Measurements from ENCODE around the gene AICDA. TPM values are rescaled to one million over a fixed set of nuclear protein-coding genes. Genes with fewer than 3 reads are reported as not detected.

The AICDA gene
- total and polyA plus RNA-seq, 2 of the 13 experiments (the other 11 are each of a cell fraction or from before 2014, with no cell fraction given) = not detected

DNA sequence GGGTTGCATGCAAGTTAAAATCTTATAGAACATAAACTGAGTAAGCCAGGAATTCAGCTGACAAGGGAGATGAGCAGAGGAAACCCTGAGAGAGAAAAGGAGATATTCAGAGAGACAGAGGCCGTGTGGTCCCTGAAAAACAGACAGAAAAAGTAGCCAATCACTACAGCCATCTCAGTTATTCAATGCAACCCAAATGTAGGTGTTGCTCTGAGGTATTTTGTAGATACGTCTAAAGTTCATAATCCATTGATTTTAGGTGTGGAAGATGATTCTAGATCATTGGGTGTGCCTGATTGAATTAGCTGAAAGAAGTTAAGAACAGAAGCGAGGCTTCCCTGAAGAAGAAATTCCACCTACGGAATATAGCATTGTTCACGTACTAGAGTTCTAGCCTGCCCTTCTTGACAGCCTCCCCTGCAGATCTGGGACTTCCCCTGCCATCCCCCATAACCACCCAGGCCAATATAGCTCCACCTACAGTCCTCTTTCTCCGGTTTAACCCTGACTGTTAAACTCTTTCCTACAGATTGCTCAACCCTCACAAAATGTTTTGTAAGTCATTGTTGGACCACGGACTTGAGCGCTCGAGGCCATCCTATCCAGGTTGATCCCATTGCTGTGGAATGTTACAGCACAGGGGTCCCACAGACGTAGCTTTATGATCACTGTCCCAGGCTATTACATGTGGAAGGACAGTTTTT is 21.7 kb downstream of the AICDA start:
- H4K20me1 ChIP-seq (ENCODE audit: insufficient read depth, low read length) = no peaks in the 10 kb centered on the region
- in situ Hi-C loops (cut with HindIII; ENCODE audit: extremely low pct_ligation_motif_present, low pct_unique_long_range_greater_than_20kb) (no loop called here), intact Hi-C loops (cut with micrococcal nuclease; ENCODE audit: unreplicated experiment) (no loop called here)
- H3K27me3 ChIP-seq (ENCODE audit: control insufficient read depth in 1 of 2, insufficient read depth in 2 of 2, low read length in 2 of 2) = no peaks in the 10 kb centered on the region
- H3K9me3 ChIP-seq (ENCODE audit: low read length) = no peaks in the 10 kb centered on the region
- no peaks in the 10 kb centered on the region for H3K36me3 ChIP-seq (replicated peaks in 1 of 2; ENCODE audit: control insufficient read depth in 1 of 2, insufficient read depth in 2 of 2, low read length in 2 of 2)
- no peak overlapping the region for H3K27ac ChIP-seq (ENCODE audit: extremely low read length, insufficient read depth, low read length)
- H3K4me2 ChIP-seq (ENCODE audit: low read depth, low read length) = no peak overlapping the region
- peak; percentile 95 for ATAC-seq
- no peak overlapping the region for H3K9ac ChIP-seq (ENCODE audit: insufficient read depth, low read depth, low read length)
- H3K4me1 ChIP-seq (ENCODE audit: insufficient read depth, low read length) = peaks cover 7% of the 10 kb centered on the region; the same call in 1 of the 2 replicates
- H3K79me2 ChIP-seq (ENCODE audit: insufficient read depth, low read length) = no peaks in the 10 kb centered on the region
- H3K4me3 ChIP-seq (replicated peaks in 1 of 3; ENCODE audit: insufficient read depth in 1 of 3, low read depth in 2 of 3, low read length in 3 of 3) = no peak overlapping the region
- POLR2A ChIA-PET = no interaction called here
- no peak overlapping the region for H2AFZ ChIP-seq (ENCODE audit: low read length)
- no TSS peak for BruUV-seq (replicated peaks)
- peak; percentile 64 for FAIRE-seq
- peak; percentile 76 for DNase-seq (ENCODE audit: low spot score)
- 6% methylated on average over 10 of the region's 10 CpGs for WGBS (ENCODE audit: low lambda C conversion rate)
- CTCF ChIA-PET (ENCODE audit: low intra/inter-chr PET ratio, low total read pairs) = no interaction called here
- no peak for TF ChIP-seq HHEX (CRISPR knock-in tag; IDR thresholded peaks at IDR 0.05)
- peak; percentile 49; the same call in 1 of the 2 replicates for TF ChIP-seq GATAD2A (CRISPR knock-in tag; IDR thresholded peaks at IDR 0.05)
- peak; percentile 37; the same call in 1 of the 2 replicates for TF ChIP-seq ZNF644 (CRISPR knock-in tag; IDR thresholded peaks at IDR 0.05; ENCODE audit: low read depth)
- TF ChIP-seq, protein P1, sequence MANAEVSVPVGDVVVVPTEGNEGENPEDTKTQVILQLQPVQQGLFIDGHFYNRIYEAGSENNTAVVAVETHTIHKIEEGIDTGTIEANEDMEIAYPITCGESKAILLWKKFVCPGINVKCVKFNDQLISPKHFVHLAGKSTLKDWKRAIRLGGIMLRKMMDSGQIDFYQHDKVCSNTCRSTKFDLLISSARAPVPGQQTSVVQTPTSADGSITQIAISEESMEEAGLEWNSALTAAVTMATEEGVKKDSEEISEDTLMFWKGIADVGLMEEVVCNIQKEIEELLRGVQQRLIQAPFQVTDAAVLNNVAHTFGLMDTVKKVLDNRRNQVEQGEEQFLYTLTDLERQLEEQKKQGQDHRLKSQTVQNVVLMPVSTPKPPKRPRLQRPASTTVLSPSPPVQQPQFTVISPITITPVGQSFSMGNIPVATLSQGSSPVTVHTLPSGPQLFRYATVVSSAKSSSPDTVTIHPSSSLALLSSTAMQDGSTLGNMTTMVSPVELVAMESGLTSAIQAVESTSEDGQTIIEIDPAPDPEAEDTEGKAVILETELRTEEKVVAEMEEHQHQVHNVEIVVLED (CRISPR knock-in tag; IDR thresholded peaks at IDR 0.05; ENCODE audit: borderline replicate concordance) = no peak
- TF ChIP-seq CEBPB (IDR thresholded peaks at IDR 0.05; ENCODE audit: borderline replicate concordance, low read depth, low read length) = peak; percentile 96
- TF ChIP-seq ZNF44 (CRISPR knock-in tag; IDR thresholded peaks at IDR 0.05) = no peak
- no peak for TF ChIP-seq MIER3 (CRISPR knock-in tag; IDR thresholded peaks at IDR 0.05; ENCODE audit: borderline replicate concordance)
- no peak for TF ChIP-seq REPIN1 (CRISPR knock-in tag; IDR thresholded peaks at IDR 0.05; ENCODE audit: borderline replicate concordance, low read depth)
- no peak for TF ChIP-seq STAG1 (CRISPR knock-in tag; IDR thresholded peaks at IDR 0.05)
- TF ChIP-seq, protein P2, sequence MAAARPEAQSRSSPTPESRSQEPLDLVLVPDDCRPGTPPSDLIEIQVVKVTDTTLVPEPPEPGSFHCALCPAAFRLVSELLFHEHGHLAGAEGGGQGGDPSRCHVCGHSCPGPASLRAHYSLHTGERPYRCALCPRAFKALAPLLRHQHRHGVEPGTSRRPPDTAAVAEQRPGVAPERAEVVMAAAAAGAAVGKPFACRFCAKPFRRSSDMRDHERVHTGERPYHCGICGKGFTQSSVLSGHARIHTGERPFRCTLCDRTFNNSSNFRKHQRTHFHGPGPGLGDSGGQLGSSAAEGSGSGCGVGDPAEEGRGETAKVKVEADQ (CRISPR knock-in tag; IDR thresholded peaks at IDR 0.05; ENCODE audit: borderline replicate concordance) = no peak
- TF ChIP-seq, protein P3, sequence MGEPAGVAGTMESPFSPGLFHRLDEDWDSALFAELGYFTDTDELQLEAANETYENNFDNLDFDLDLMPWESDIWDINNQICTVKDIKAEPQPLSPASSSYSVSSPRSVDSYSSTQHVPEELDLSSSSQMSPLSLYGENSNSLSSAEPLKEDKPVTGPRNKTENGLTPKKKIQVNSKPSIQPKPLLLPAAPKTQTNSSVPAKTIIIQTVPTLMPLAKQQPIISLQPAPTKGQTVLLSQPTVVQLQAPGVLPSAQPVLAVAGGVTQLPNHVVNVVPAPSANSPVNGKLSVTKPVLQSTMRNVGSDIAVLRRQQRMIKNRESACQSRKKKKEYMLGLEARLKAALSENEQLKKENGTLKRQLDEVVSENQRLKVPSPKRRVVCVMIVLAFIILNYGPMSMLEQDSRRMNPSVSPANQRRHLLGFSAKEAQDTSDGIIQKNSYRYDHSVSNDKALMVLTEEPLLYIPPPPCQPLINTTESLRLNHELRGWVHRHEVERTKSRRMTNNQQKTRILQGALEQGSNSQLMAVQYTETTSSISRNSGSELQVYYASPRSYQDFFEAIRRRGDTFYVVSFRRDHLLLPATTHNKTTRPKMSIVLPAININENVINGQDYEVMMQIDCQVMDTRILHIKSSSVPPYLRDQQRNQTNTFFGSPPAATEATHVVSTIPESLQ (CRISPR knock-in tag; conservative IDR thresholded peaks at IDR 0.05) = no peak
- TF ChIP-seq, protein P4, sequence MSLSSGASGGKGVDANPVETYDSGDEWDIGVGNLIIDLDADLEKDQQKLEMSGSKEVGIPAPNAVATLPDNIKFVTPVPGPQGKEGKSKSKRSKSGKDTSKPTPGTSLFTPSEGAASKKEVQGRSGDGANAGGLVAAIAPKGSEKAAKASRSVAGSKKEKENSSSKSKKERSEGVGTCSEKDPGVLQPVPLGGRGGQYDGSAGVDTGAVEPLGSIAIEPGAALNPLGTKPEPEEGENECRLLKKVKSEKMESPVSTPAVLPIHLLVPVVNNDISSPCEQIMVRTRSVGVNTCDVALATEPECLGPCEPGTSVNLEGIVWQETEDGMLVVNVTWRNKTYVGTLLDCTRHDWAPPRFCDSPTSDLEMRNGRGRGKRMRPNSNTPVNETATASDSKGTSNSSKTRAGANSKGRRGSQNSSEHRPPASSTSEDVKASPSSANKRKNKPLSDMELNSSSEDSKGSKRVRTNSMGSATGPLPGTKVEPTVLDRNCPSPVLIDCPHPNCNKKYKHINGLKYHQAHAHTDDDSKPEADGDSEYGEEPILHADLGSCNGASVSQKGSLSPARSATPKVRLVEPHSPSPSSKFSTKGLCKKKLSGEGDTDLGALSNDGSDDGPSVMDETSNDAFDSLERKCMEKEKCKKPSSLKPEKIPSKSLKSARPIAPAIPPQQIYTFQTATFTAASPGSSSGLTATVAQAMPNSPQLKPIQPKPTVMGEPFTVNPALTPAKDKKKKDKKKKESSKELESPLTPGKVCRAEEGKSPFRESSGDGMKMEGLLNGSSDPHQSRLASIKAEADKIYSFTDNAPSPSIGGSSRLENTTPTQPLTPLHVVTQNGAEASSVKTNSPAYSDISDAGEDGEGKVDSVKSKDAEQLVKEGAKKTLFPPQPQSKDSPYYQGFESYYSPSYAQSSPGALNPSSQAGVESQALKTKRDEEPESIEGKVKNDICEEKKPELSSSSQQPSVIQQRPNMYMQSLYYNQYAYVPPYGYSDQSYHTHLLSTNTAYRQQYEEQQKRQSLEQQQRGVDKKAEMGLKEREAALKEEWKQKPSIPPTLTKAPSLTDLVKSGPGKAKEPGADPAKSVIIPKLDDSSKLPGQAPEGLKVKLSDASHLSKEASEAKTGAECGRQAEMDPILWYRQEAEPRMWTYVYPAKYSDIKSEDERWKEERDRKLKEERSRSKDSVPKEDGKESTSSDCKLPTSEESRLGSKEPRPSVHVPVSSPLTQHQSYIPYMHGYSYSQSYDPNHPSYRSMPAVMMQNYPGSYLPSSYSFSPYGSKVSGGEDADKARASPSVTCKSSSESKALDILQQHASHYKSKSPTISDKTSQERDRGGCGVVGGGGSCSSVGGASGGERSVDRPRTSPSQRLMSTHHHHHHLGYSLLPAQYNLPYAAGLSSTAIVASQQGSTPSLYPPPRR (CRISPR knock-in tag; IDR thresholded peaks at IDR 0.05; ENCODE audit: borderline replicate concordance) = no peak
- TF ChIP-seq POGZ (CRISPR knock-in tag; IDR thresholded peaks at IDR 0.05) = 0 out of 2 replicates have a peak, but pooled peaks have one; percentile 21
- TF ChIP-seq ZEB1 (IDR thresholded peaks at IDR 0.05; ENCODE audit: insufficient replicate concordance, low read depth) = no peak
- no peak for TF ChIP-seq SETDB1 (CRISPR knock-in tag; IDR thresholded peaks at IDR 0.05; ENCODE audit: borderline replicate concordance)
